Transverse colon (tissue), 4 donors: ENCODE results near the gene CDADC1. TPM values are rescaled to one million over a fixed set of nuclear protein-coding genes. Genes with fewer than 3 reads are reported as not detected.

Experiments used
- DNase-seq: peaks from one replicate; pipeline ENCODE4 v3.0.0-alpha.2; 2019
- H3K27ac ChIP-seq, 4 donors: fragments of 200-600 bp; sonication (generic); 2 replicates each; pipeline ENCODE4 v1.5.1; 2016 to 2018; ENCODE audit warnings: inconsistent platforms in 4 of 4
- H3K27me3 ChIP-seq: fragments of 200-600 bp; sonication (generic); 2 replicates; pipeline ENCODE4 v1.5.1; 2017; ENCODE audit warnings: inconsistent platforms
- H3K36me3 ChIP-seq, 4 donors: fragments of 200-600 bp; sonication (generic); 2 replicates each; pipeline ENCODE4 v1.5.1; 2017 to 2019; ENCODE audit warnings: inconsistent platforms in 4 of 4
- H3K4me1 ChIP-seq, 4 donors: fragments of 200-600 bp; sonication (generic); 2 replicates each; pipeline ENCODE4 v1.5.1; 2017 to 2020; ENCODE audit warnings: inconsistent platforms in 4 of 4
- H3K4me3 ChIP-seq, 4 donors: fragments of 200-600 bp; sonication (generic); 1 replicate in 1 of 4; 2 replicates in 3 of 4; pipeline versions ENCODE4 v1.5.1 to v1.6.1; 2017 to 2019; ENCODE audit warnings: inconsistent platforms in 4 of 4
- H3K9me3 ChIP-seq, 2 donors: fragments of 200-600 bp; sonication (generic); 2 replicates each; pipeline ENCODE4 v1.5.1; 2017 to 2019; ENCODE audit warnings: inconsistent platforms in 2 of 2
- CTCF ChIP-seq, 5 experiments: fragments of 200-600 bp in 3 of 5; fragments of 450-650 bp in 2 of 5; sonication (generic) in 3 of 5; IDR thresholded peaks; 1 replicate in 2 of 5; 2 replicates in 3 of 5; pipeline ENCODE4 v1.5.1; 2016 to 2017; ENCODE audit warnings: antibody characterized with exemption in 5 of 5, inconsistent platforms in 3 of 5, mild to moderate bottlenecking in 2 of 5, moderate library complexity in 1 of 5
- EP300 ChIP-seq: sonication (generic); formaldehyde crosslinking; IDR thresholded peaks from one replicate; pipeline ENCODE4 v1.6.1; 2017; ENCODE audit warnings: antibody characterized with exemption, low read depth
- POLR2A ChIP-seq: fragments of 450-650 bp; IDR thresholded peaks from one replicate; pipeline ENCODE4 v1.6.1; 2016; ENCODE audit warnings: antibody characterized with exemption, mild to moderate bottlenecking, moderate library complexity
- POLR2AphosphoS5 ChIP-seq, 3 donors: sonication (generic); formaldehyde crosslinking; IDR thresholded peaks; one replicate each; pipeline ENCODE4 v1.6.1; 2016; ENCODE audit warnings: antibody characterized with exemption in 3 of 3
- WGBS, 2 donors: methylation state at CpG; one replicate each; pipeline ENCODE4 v1.1.5; 2018; ENCODE audit warnings: low coverage in 1 of 2; 5-methylcytosine and 5-hydroxymethylcytosine counted together
- in situ Hi-C, 4 donors: fragments of 200-750 bp; cut with MboI; loops; one replicate each; pipeline versions ENCODE4 v1.15.0 to v1.15.1; 2017; ENCODE audit warnings: low sequenced_read_pairs in 3 of 4, low pct_ligation_motif_present in 1 of 4, low pct_unique_long_range_greater_than_20kb in 1 of 4
- intact Hi-C: fragments of 100-400 bp; cut with DNase I; formaldehyde crosslinking; loops from one replicate; pipeline ENCODE4 v1.15.1; 2023; ENCODE audit warnings: low total_unique reads
- total RNA-seq, 4 donors: library from RNA; depleted of rRNA; stranded (reverse); fragments of >200 nt; gene quantifications; one replicate each; pipeline ENCODE4 v1.1.0, GENCODE V29; 2016

The CDADC1 gene
- total RNA-seq, 4 donors from 2014 or later: 0.75 to 7.9 (median 3.9) TPM

- H3K27ac ChIP-seq: no peak overlapping the region
- peaks cover 0 to 4% (median 0%) of the 10 kb centered on the region in 4 donors for H3K36me3 ChIP-seq
- DNase-seq: no peak
- H3K4me1 ChIP-seq: no peaks in the 10 kb centered on the region
- intact Hi-C loops: no loop called here
- no peaks in the 10 kb centered on the region for H3K27me3 ChIP-seq
- TF ChIP-seq EP300 (no peak), CTCF (IDR thresholded peaks at IDR 0.05) (no peak), POLR2AphosphoS5 (IDR thresholded peaks at IDR 0.05) (no peak), POLR2A (no peak)
- in situ Hi-C loops: no loop called here
- H3K9me3 ChIP-seq: no peaks in the 10 kb centered on the region
- 88 to 91% methylated on average over 2 to 8 of the region's 8 CpGs for WGBS, 2 donors
- no peak overlapping the region for H3K4me3 ChIP-seq
These were observed 82.3 kb downstream of the CDADC1 start for GRCh38 chr13:49329831-49330545.

- in situ Hi-C loops: no loop called here
- Histone ChIP-seq H3K4me1 (no peaks in the 10 kb centered on the region), H3K27me3 (no peaks in the 10 kb centered on the region), H3K9me3 (no peaks in the 10 kb centered on the region), H3K27ac (no peak overlapping the region), H3K4me3 (no peak overlapping the region), H3K36me3 (peaks cover 0 to 4% (median 0%) of the 10 kb centered on the region in 4 donors)
- 96 to 100% methylated on average over 1 of the region's 1 CpG for WGBS, 2 donors
- intact Hi-C loops: no loop called here
- DNase-seq: no peak
- TF ChIP-seq CTCF (IDR thresholded peaks at IDR 0.05) (no peak), POLR2AphosphoS5 (IDR thresholded peaks at IDR 0.05) (no peak), EP300 (no peak), POLR2A (no peak)
These were observed 82.8 kb downstream of the CDADC1 start for GRCh38 chr13:49330546-49330864.

- DNase-seq: no peak
- Histone ChIP-seq H3K4me1 (no peaks in the 10 kb centered on the region), H3K27me3 (no peaks in the 10 kb centered on the region), H3K36me3 (peaks cover 0 to 1% (median 0%) of the 10 kb centered on the region in 4 donors), H3K4me3 (no peak overlapping the region), H3K9me3 (no peaks in the 10 kb centered on the region), H3K27ac (no peak overlapping the region)
- intact Hi-C loops: no loop called here
- WGBS, 2 donors: 83 to 85% methylated on average over 4 of the region's 4 CpGs
- in situ Hi-C loops: no loop called here
- TF ChIP-seq POLR2A: no peak
These were observed 88.9 kb downstream of the CDADC1 start for GRCh38 chr13:49336655-49337054.

GRCh38 chr13:49340161-49340560, 92.4 kb downstream of the CDADC1 start:
- Histone ChIP-seq H3K27me3 (no peaks in the 10 kb centered on the region), H3K4me1 (no peaks in the 10 kb centered on the region), H3K36me3 (no peaks in the 10 kb centered on the region), H3K9me3 (no peaks in the 10 kb centered on the region), H3K4me3 (no peak overlapping the region), H3K27ac (no peak overlapping the region)
- intact Hi-C loops: no loop called here
- in situ Hi-C loops: no loop called here
- DNase-seq: no peak
- TF ChIP-seq EP300: no peak
- WGBS, 2 donors: 80 to 93% methylated on average over 4 to 10 of the region's 10 CpGs

- 94 to 100% methylated on average over 3 of the region's 3 CpGs for WGBS, 2 donors
- intact Hi-C loops: no loop called here
These were observed 93.8 kb downstream of the CDADC1 start for GRCh38 chr13:49341517-49341916.

More at GRCh38 chr13:49341517-49341916, 93.8 kb downstream of the CDADC1 start:
- in situ Hi-C loops: no loop called here
- Histone ChIP-seq H3K27ac (no peak overlapping the region), H3K36me3 (no peaks in the 10 kb centered on the region), H3K4me1 (no peaks in the 10 kb centered on the region), H3K9me3 (no peaks in the 10 kb centered on the region), H3K4me3 (no peak overlapping the region), H3K27me3 (no peaks in the 10 kb centered on the region)
- no peak for DNase-seq
- TF ChIP-seq POLR2AphosphoS5 (IDR thresholded peaks at IDR 0.05) (no peak), CTCF (IDR thresholded peaks at IDR 0.05) (no peak)
